ENCODE results near the gene STPG1.

Gene STPG1

DNA sequence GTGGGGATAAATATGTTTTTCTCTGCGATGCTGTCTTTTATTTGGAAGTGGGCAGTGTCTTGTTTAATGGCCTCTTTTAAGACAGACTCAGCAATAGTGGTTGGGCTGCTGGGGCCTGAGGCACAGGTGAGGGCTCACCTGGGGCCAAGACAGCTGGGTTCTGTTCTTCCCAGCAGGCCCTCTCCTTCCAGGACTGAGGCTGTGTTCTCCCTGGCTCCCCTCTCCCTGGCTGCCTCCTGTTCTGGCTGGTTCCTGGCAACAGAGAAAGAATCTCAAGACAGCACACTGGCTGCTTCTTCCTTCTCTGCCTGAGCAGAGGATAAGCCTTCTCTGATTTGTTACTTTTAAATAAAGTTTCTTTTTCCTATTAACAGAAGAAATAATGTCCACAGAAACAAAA is 101.8 kb downstream of the STPG1 start:
- DNase-seq: no peak

GRCh38 chr1:24311234-24311633 is 102.3 kb downstream of the STPG1 start:
- no peak for DNase-seq

DNA sequence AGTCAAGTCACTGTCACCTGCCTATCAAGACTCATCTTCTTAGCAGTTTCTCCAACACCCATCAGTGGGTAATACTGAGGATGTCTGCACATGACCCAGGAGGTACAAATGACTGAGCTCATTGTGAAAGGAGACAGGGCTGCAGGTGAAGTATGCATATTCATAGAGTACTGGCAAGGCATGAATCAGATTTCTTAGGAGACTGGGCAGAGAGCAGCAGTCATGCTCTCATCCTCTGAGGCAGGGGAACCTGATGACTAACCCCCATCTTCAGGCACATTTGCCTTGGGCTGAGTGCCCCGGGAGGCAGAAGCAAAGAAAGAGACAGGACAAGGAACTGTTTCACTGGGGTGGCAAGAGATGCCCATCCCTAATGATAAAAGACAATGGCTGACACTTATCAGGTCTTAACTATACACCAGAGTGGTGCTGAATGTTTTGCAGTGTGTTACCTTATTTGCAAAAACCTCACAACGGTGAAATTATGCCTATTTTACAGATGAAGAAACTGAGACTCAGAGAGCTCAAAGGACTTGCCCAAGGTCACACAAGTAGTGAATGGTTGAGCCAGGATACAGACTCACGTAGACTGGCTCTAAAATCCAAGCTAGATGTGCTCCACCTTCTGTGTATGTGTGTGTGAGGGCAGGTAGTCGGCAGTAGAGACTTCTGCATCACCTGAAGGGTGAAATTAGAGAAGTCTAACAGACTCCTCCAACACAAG is 103.7 kb downstream of the STPG1 start:
- no peak for DNase-seq

DNA sequence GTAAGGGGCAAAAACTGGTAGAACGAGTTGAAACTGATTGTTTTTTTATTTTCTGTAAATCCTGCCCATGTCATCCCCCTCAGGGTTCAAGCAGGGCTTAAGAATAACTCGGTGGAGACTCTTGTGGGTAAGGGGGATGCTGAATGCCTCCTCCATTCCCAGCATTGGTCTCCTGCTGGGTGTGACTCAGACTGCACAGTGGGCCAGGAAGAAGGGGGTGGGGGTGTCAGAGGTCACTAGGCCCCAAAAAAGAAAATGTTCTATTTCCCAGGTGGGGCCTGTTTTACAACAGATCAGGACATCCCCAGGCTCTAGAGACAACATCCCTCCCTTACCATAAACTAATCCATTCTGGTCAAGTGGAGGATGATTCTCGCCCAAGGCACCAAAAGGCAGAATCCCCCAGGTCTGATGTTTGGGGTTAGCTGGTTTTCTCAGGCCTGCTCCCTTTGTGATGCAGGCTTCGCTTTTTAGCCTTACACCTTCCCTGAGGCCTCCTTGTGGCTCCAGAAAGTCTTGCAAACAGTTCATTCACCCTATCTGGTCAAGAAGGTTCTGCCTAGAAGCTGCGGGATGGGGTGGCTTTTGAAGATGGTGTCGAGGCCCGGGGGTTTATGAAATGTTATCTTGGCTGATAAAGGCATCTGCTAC is 105.1 kb downstream of the STPG1 start:
- DNase-seq: no peak

Data from NCI-H2171 (cell line).